Immature natural killer cell (primary cell): ENCODE data around the gene SVOPL. TPM values are rescaled to one million over a fixed set of nuclear protein-coding genes. Genes with fewer than 3 reads are reported as not detected.

Source experiments
- DNase-seq, 3 donors: peaks; one replicate each; pipeline ENCODE4 v3.0.0; 2022; ENCODE audit warnings: mixed read lengths in 1 of 3
- H3K27ac Mint-ChIP-seq, 6 donors: one replicate each; pipeline ENCODE4 v1.8.0; 2020; ENCODE audit warnings: mixed read lengths in 6 of 6, mild to moderate bottlenecking in 5 of 6, inconsistent platforms in 4 of 6, moderate library complexity in 3 of 6
- H3K27me3 Mint-ChIP-seq, 3 donors: one replicate each; pipeline ENCODE4 v1.8.0; 2020 to 2021; ENCODE audit warnings: low read depth in 3 of 3, mild to moderate bottlenecking in 3 of 3, mixed read lengths in 3 of 3, moderate library complexity in 3 of 3, inconsistent platforms in 1 of 3
- H3K36me3 Mint-ChIP-seq, 3 donors: one replicate each; pipeline ENCODE4 v1.8.0; 2020; ENCODE audit warnings: mixed read lengths in 3 of 3, inconsistent platforms in 2 of 3, mild to moderate bottlenecking in 2 of 3
- H3K4me1 Mint-ChIP-seq, 2 donors: one replicate each; pipeline ENCODE4 v1.8.0; 2020; ENCODE audit warnings: inconsistent platforms in 2 of 2, mild to moderate bottlenecking in 2 of 2, mixed read lengths in 2 of 2, moderate library complexity in 1 of 2
- H3K4me3 Mint-ChIP-seq, 5 donors: one replicate each; pipeline ENCODE4 v1.8.0; 2020; ENCODE audit warnings: mild to moderate bottlenecking in 5 of 5, mixed read lengths in 5 of 5, inconsistent platforms in 3 of 5, moderate library complexity in 3 of 5
- H3K9me3 Mint-ChIP-seq, 6 donors: one replicate each; pipeline ENCODE4 v1.8.0; 2020; ENCODE audit warnings: mild to moderate bottlenecking in 6 of 6, mixed read lengths in 6 of 6, inconsistent platforms in 4 of 6, moderate library complexity in 3 of 6
- polyA plus RNA-seq, 3 donors: library from polyadenylated mRNA; unstranded; fragments of 300-500 nt; fragmentation: Illumina TruSeq; gene quantifications; one replicate each; pipeline ENCODE4 v1.2.3, GENCODE V29; 2021

SVOPL gene
- polyA plus RNA-seq, 3 donors from 2014 or later = 0.64 to 0.74 TPM; not detected in 1

DNA sequence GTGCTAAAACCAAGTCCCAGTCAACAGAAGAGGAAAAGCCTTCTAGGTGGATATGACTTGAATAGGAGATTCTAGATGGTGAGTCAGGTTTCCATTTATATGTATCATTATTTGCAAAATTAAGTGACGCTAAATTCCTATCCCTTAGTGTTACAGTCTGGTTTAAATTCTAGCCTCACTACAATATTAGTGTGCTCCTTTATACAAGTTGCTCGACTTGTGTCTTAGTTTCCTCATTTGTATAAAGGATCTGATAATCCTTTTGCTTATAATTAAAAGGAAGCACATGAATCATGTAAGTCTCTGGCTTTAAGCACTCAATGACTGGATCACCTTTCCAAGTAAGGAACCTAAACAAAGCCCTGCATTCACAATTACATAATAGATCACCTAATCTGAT, 105.7 kb downstream of the SVOPL start:
- Mint-ChIP-seq H3K36me3 (no peaks in the 10 kb centered on the region), H3K4me3 (no peak overlapping the region), H3K27ac (no peak overlapping the region), H3K9me3 (no peaks in the 10 kb centered on the region), H3K4me1 (no peaks in the 10 kb centered on the region), H3K27me3 (no peaks in the 10 kb centered on the region)
- DNase-seq = no peak

DNA sequence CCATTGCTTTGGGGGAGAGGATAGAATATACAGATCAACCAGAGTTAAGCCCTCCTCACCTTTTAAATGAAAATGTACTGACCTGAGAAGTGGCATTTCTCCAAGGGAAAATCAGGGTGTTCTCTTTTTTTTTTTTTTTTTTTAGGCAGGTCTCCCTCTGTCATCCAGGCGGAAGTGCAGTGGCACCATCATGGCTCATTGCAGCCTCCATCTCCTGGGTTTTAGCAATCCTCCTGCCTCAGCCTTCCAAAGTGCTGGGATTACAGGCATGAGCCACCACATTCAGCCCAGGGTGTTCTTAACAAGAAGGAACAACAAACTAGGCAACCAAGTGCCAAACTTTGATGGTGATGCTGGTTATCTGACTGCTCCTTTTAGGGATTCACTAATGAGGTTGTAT, 111.0 kb downstream of the SVOPL start:
- H3K27me3 Mint-ChIP-seq = peaks cover 0 to 3% (median 0%) of the 10 kb centered on the region in 3 donors
- H3K36me3 Mint-ChIP-seq = peaks cover 19 to 24% (median 23%) of the 10 kb centered on the region in 3 donors
- no peaks in the 10 kb centered on the region for H3K9me3 Mint-ChIP-seq

DNA sequence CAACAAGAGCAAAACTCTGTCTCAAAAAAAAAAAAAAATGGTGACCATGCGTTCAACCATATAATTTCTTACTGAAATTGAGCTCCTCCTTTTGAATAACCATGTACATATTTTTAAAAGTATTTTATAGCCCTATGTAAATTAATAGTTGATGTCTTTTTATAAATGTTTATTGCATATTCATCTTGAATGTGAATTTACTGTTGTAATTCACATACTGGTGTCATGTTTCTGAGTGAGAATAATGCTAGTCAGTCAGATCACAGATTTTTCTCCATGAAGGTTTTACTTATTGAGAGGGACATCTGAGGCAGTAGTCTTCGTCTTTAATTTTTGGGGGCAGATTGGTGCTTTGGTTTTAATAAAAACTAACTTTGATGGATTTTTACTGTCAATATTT, 112.2 kb downstream of the SVOPL start:
- Mint-ChIP-seq H3K27ac (no peak overlapping the region), H3K36me3 (peaks cover 30 to 36% (median 34%) of the 10 kb centered on the region in 3 donors), H3K4me3 (no peak overlapping the region), H3K27me3 (peaks cover 0 to 3% (median 0%) of the 10 kb centered on the region in 3 donors), H3K9me3 (no peaks in the 10 kb centered on the region), H3K4me1 (no peaks in the 10 kb centered on the region)
- no peak for DNase-seq

More for the DNA sequence above, 111.0 kb downstream of the SVOPL start:
- H3K4me3 Mint-ChIP-seq = no peak overlapping the region
- DNase-seq = no peak
- H3K4me1 Mint-ChIP-seq = no peaks in the 10 kb centered on the region
- no peak overlapping the region for H3K27ac Mint-ChIP-seq

DNA sequence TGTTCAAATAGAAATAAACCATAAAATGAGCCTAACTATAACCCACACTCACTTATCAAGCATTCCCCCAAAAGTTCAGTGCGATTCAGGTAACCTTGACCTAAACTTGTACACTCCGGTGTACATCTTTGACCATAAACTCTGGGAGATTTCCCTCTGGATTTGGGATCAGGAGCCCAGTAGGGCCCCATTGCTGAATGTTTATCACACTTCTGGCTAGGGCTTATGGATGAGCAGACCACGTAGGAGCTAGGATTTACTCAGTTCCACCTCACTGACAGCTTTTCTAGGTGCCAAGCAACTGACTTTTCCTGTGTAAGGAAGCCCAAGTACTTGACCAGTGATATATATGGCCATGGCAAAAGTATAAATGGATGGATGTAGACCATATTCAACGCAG, 113.7 kb downstream of the SVOPL start:
- no peak overlapping the region for H3K27ac Mint-ChIP-seq
- no peaks in the 10 kb centered on the region for H3K4me1 Mint-ChIP-seq
- H3K9me3 Mint-ChIP-seq = no peaks in the 10 kb centered on the region
- no peak overlapping the region for H3K4me3 Mint-ChIP-seq
- peaks cover 0 to 3% (median 0%) of the 10 kb centered on the region in 3 donors for H3K27me3 Mint-ChIP-seq
- DNase-seq = no peak
- H3K36me3 Mint-ChIP-seq = peaks cover 37 to 49% (median 47%) of the 10 kb centered on the region in 3 donors

DNA sequence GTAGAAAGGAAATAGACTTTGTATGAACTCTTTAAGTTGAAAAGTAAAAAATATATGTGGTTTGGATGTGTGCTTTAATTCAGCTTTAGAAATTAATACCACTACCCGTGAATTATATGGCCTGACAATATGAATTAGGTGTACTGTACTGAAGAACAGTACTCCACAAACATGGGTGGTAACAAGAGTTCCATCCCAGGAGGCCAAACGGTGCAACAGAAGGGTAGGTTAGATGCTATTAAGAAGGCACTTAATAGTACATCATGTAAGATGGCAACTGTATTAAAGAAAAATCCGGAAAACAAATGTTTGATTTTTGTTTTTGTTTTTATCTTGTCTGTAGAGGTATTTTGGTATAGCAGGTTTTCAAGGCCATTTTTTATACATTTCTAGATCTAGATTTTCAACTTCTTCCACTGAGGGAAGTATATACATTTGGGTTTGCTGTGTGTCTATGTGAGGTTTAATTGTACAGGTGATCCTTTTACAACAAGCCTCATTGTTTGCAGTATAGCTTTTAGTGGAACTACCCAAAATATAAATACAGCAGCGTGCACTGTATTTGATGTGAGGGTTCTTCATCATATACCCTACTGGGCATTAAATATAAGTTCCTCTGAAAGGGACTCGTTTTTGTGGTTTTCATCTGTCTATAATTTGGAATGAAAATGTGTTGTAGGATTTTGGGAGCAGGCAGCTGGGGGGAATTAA, 115.7 kb downstream of the SVOPL start:
- Mint-ChIP-seq H3K9me3 (no peaks in the 10 kb centered on the region), H3K27ac (peak overlapping the region in 1 of 6 donors; percentile 34), H3K36me3 (peaks cover 40 to 64% (median 60%) of the 10 kb centered on the region in 3 donors), H3K4me1 (no peaks in the 10 kb centered on the region), H3K27me3 (peaks cover 0 to 3% (median 0%) of the 10 kb centered on the region in 3 donors), H3K4me3 (no peak overlapping the region)
- DNase-seq = no peak

DNA sequence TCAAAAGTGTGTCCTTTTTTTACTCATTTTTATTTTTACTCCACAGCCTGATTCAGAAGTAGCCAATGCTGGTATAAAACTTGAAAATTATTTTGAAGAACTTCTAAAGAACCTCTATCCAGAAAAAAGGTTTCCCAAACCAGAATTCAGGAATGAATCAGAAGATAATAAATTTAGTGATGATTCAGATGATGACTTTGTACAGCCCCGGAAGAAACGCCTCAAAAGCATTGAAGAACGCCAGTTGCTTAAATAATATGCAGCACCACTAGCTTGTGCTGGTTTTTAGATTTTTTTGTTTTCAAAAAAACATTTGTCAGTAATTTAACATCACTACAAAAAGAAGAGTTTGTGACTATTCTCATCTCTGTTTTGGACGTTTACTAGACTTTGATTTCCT, 116.5 kb downstream of the SVOPL start:
- Mint-ChIP-seq H3K4me1 (no peaks in the 10 kb centered on the region), H3K27ac (no peak overlapping the region), H3K36me3 (peaks cover 47 to 71% (median 67%) of the 10 kb centered on the region in 3 donors), H3K27me3 (peaks cover 0 to 3% (median 0%) of the 10 kb centered on the region in 3 donors), H3K9me3 (no peaks in the 10 kb centered on the region), H3K4me3 (no peak overlapping the region)
- no peak for DNase-seq

DNA sequence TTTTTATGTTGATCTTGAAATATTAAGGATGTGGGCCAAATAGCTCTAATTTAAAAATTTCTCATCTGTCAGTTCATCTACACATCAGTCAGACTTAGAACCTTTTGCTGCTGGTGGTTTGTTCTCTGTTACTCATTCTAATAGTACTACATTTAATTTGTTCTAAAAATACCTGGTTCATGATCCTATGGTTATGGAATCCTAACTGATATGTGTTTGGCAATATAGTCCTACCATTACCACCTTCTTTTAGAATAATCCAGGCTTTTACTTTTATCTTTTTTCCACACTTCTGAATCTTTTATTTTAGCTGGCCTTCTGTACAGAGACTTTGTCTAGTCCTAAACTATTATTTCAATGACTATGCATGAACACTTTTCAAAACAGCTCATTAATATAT, 116.9 kb downstream of the SVOPL start:
- H3K4me1 Mint-ChIP-seq = no peaks in the 10 kb centered on the region
- no peaks in the 10 kb centered on the region for H3K9me3 Mint-ChIP-seq
- H3K27ac Mint-ChIP-seq = no peak overlapping the region
- DNase-seq = no peak
- H3K27me3 Mint-ChIP-seq = peaks cover 0 to under 1% (median 0%) of the 10 kb centered on the region in 3 donors
- H3K36me3 Mint-ChIP-seq = peaks cover 52 to 76% (median 71%) of the 10 kb centered on the region in 3 donors
- H3K4me3 Mint-ChIP-seq = no peak overlapping the region

DNA sequence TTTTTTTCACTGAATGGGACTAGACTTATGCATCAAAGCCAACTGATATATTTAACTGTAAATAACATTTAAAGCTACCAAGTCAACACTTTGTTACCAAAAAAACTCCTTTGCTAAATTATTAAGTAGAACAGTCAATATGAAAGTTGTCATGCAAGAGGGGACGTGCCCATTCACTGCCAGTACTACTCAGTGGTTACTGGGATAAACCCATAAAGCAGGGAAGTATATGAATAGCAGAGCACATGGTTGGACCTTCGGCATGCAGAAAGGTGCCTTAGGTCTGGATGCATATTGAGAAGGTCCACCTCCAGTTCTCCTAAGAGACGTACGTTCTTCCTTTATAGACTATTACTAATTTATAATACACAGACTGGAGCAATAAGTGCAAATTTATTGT, 120.1 kb downstream of the SVOPL start:
- Mint-ChIP-seq H3K27ac (no peak overlapping the region), H3K36me3 (peaks cover 59 to 82% (median 77%) of the 10 kb centered on the region in 3 donors), H3K4me3 (no peak overlapping the region), H3K27me3 (no peaks in the 10 kb centered on the region), H3K9me3 (no peaks in the 10 kb centered on the region), H3K4me1 (no peaks in the 10 kb centered on the region)
- DNase-seq = no peak

DNA sequence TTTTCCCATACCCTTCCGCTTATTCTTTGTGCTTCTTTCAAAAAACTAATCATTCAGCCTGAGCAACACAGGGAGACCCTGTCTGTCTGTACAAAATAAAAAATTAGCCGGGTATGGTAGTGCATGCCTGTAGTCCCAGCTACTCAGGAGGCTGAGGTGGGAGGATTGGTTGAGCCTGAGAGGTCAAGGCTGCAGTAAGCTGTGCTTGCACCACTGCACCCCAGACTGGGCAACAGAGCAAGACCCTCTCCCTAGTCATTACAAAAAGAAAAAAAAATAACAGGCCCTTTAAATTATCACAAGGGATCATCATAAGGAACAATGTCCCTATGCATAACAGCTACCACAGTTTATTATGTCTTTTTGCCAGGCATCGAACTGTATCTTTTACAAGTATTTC, 121.5 kb downstream of the SVOPL start:
- no peaks in the 10 kb centered on the region for H3K9me3 Mint-ChIP-seq
- H3K4me1 Mint-ChIP-seq = no peaks in the 10 kb centered on the region
- H3K27ac Mint-ChIP-seq = no peak overlapping the region
- peaks cover 52 to 75% (median 70%) of the 10 kb centered on the region in 3 donors for H3K36me3 Mint-ChIP-seq
- no peak for DNase-seq
- H3K27me3 Mint-ChIP-seq = peaks cover 0 to 1% (median 0%) of the 10 kb centered on the region in 3 donors
- H3K4me3 Mint-ChIP-seq = no peak overlapping the region

DNA sequence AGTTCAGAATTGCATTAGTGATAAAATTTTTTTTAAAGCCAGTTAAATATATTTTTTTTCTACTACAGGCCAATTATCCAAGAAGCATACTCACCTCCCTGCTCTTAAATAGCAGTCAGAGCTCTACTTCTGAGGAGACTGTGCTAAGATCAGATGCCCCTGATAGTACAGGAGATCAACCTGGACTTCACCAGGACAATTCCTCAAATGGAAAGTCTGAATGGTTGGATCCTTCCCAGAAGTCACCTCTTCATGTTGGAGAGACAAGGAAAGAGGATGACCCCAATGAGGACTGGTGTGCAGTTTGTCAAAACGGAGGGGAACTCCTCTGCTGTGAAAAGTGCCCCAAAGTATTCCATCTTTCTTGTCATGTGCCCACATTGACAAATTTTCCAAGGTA, 122.0 kb downstream of the SVOPL start:
- DNase-seq = no peak
- H3K4me1 Mint-ChIP-seq = no peaks in the 10 kb centered on the region
- H3K9me3 Mint-ChIP-seq = no peaks in the 10 kb centered on the region
- H3K27me3 Mint-ChIP-seq = peaks cover 0 to 1% (median 0%) of the 10 kb centered on the region in 3 donors
- H3K36me3 Mint-ChIP-seq = peaks cover 49 to 75% (median 67%) of the 10 kb centered on the region in 3 donors
- no peak overlapping the region for H3K27ac Mint-ChIP-seq
- no peak overlapping the region for H3K4me3 Mint-ChIP-seq

DNA sequence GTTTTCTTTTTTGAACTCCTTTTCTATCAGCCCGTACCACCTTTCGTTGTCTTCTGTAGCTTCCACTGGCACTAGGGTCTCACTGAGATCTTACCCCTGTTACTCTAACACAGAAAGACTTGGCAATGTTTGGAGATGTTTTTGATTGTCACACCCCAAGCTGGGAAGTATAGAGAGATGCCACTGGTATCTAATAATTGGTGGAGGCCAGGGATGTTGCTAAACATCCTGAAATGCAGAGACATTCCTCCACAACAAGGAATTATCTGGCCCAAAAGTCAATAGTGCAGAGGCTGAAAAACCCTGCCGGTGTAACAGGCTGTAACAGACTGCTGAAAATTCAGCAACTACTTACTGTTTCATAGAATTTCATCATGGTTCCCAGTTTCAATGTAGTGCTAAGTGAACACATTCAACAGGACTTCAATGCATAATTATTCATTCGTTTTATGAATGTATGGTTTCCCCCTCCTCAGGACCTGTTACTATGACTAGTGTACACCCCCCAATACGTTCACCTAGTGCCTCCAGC, 125.2 kb downstream of the SVOPL start:
- H3K4me1 Mint-ChIP-seq = no peaks in the 10 kb centered on the region
- H3K27ac Mint-ChIP-seq = no peak overlapping the region
- DNase-seq = no peak
- H3K9me3 Mint-ChIP-seq = no peaks in the 10 kb centered on the region
- no peak overlapping the region for H3K4me3 Mint-ChIP-seq
- peaks cover 0 to 1% (median 0%) of the 10 kb centered on the region in 3 donors for H3K27me3 Mint-ChIP-seq
- H3K36me3 Mint-ChIP-seq = peaks cover 53 to 72% (median 61%) of the 10 kb centered on the region in 3 donors

DNA sequence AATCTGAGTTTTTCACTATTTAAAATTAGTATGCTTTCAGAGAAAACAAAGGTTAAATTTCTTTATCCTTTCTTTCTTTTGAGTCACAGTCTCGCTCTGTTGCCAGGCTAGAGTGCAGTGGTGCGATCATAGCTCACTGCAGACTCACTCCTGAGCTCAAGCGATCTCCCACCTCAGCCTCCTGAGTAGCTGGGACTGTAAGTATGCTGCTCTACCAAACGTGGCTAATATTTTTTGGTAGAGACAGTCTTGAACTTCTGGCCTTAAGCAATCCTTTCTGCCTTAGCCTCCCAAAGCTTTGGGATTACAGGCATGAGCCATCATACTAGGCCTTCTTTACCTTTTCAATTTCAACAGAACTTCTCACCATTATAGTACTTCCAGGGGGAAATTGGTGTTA, 127.4 kb downstream of the SVOPL start:
- no peaks in the 10 kb centered on the region for H3K4me1 Mint-ChIP-seq
- H3K4me3 Mint-ChIP-seq = no peak overlapping the region
- H3K27ac Mint-ChIP-seq = no peak overlapping the region
- peaks cover 0 to 1% (median 0%) of the 10 kb centered on the region in 3 donors for H3K27me3 Mint-ChIP-seq
- DNase-seq = no peak
- no peaks in the 10 kb centered on the region for H3K9me3 Mint-ChIP-seq
- peaks cover 52 to 71% (median 62%) of the 10 kb centered on the region in 3 donors for H3K36me3 Mint-ChIP-seq

DNA sequence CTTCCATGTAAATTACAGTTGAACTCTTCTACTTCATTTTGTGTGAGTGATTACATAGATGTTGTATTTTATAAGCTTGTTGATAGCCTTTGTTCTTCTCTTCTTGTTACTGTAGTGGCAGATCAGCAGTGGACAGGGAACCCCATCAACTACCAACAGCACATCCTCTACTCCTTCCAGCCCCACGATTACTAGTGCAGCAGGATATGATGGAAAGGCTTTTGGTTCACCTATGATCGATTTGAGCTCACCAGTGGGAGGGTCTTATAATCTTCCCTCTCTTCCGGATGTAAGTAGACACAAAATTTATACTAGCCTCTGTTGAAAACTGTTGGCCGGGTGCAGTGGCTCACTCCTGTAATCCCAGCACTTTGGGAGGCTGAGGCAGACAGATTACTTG, 130.4 kb downstream of the SVOPL start:
- Mint-ChIP-seq H3K27ac (no peak overlapping the region), H3K36me3 (peaks cover 57 to 71% (median 60%) of the 10 kb centered on the region in 3 donors), H3K9me3 (peaks cover under 1 to 14% (median 10%) of the 10 kb centered on the region in 6 donors), H3K27me3 (peaks cover 0 to under 1% (median 0%) of the 10 kb centered on the region in 3 donors), H3K4me1 (no peaks in the 10 kb centered on the region), H3K4me3 (no peak overlapping the region)
- no peak for DNase-seq

DNA sequence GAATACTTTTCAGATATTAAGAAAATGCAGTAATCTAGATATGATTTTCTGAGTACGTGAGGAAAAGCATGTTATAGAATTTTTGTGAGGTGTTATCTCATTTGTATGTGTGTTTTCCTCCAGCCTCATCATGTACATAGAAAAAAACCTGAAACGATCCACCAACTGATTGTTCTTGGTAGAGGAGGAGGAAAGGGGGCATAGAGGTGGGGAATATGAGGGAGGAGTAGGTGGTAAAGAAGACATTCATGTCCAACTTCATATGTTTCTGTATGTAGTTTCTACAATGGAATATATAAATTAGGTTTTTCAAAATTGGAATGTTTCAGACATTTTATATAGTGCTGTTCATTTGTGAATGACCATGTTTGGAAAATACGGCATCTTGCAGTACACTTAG, 131.7 kb downstream of the SVOPL start:
- no peak for DNase-seq
- peaks cover 65 to 79% (median 70%) of the 10 kb centered on the region in 3 donors for H3K36me3 Mint-ChIP-seq
- H3K9me3 Mint-ChIP-seq = peaks cover 3 to 27% (median 22%) of the 10 kb centered on the region in 6 donors
- no peak overlapping the region for H3K27ac Mint-ChIP-seq
- H3K27me3 Mint-ChIP-seq = peaks cover 0 to 2% (median 0%) of the 10 kb centered on the region in 3 donors
- no peak overlapping the region for H3K4me3 Mint-ChIP-seq
- no peaks in the 10 kb centered on the region for H3K4me1 Mint-ChIP-seq
